Psoas muscle (tissue), 8 donors: ENCODE data around the gene SV2B. TPM values are rescaled to one million over a fixed set of nuclear protein-coding genes. Genes with fewer than 3 reads are reported as not detected.

ENCODE experiments used
- ATAC-seq, 4 donors: fragments of 200-7000 bp; cut with Tn5 transposase; one replicate each; pipeline ENCODE4 v1.9.1; 2020; ENCODE audit warnings: moderate library complexity in 3 of 4, mild to moderate bottlenecking in 2 of 4
- DNase-seq, 2 donors: peaks; one replicate each; pipeline ENCODE4 v3.0.0-alpha.2; 2020
- H3K27ac ChIP-seq: fragments of 200-600 bp; one replicate; pipeline ENCODE4 v1.8.0; 2022
- H3K27me3 ChIP-seq, 3 donors: fragments of 200-600 bp in 1 of 3; one replicate each; pipeline versions ENCODE4 v1.6.1 to v1.8.0; 2013 to 2022; ENCODE audit warnings: low read length in 2 of 3, mild to moderate bottlenecking in 2 of 3, moderate library complexity in 1 of 3; ENCODE audit not compliant: insufficient read depth in 3 of 3
- H3K36me3 ChIP-seq, 2 donors: fragments of 200-600 bp in 1 of 2; one replicate each; pipeline versions ENCODE4 v1.6.1 to v1.8.0; 2013 to 2022; ENCODE audit warnings: low read depth in 1 of 2, mild to moderate bottlenecking in 1 of 2, moderate library complexity in 1 of 2; ENCODE audit not compliant: insufficient read depth in 1 of 2
- H3K4me1 ChIP-seq: fragments of 200-600 bp; one replicate; pipeline ENCODE4 v1.8.0; 2022
- H3K4me3 ChIP-seq: fragments of 200-600 bp; one replicate; pipeline ENCODE4 v1.8.0; 2022; ENCODE audit warnings: mild to moderate bottlenecking
- H3K9me3 ChIP-seq: fragments of 200-600 bp; one replicate; pipeline ENCODE4 v1.8.0; 2022
- WGBS, 3 donors: extraction: QIAGEN DNeasy Blood & Tissue Kit; methylation state at CpG; one replicate each; pipeline versions ENCODE4 v1.1.6 to v1.1.7; 2013; 5-methylcytosine and 5-hydroxymethylcytosine counted together
- intact Hi-C, 2 donors: fragments of 100-400 bp; cut with DNase I; formaldehyde crosslinking; loops; one replicate each; pipeline versions ENCODE4 v1.11.0 to v1.14.2; 2022
- polyA plus RNA-seq, 3 donors: library from polyadenylated mRNA; stranded (reverse); fragments of 200-250 nt; gene quantifications; one replicate each; pipeline ENCODE4 v1.2.3, GENCODE V29; 2013
- total RNA-seq, 4 donors: library from RNA; stranded (reverse); fragmentation: NEBNext Ultra II Directional in 2 of 4; extraction: Animal tissue kit (Norgen Biotek cat#: 25700) in 2 of 4; gene quantifications; one replicate each; pipeline versions ENCODE4 v1.2.1 to v1.2.4, GENCODE V29; 2021 to 2023
- TF ChIP-seq, protein P1 (sequence below): fragments of 200-600 bp; IDR thresholded peaks from one replicate; pipeline ENCODE4 v1.8.0; 2022; ENCODE audit warnings: antibody characterized with exemption
- donor health status: healthy with polysubstance abuse.
- donor health status: DM: no; HTN: no; CAD: no; lungs with moderate emphysema.
- donor health status: Bipolar disorder and iron deficiency.
- donor health status: healthy.
- donor health status: DM: yes; HTN: yes; CAD: no.
- donor health status: DM: no; HTN: no; CAD: no.
- donor health status: DM: no; HTN: no; CAD: no.
- donor health status: DM: yes; HTN: yes; CAD: no.

SV2B gene
- total and polyA plus RNA-seq, 7 donors = 0.25 to 10.1 (median 2.1) TPM

DNA sequence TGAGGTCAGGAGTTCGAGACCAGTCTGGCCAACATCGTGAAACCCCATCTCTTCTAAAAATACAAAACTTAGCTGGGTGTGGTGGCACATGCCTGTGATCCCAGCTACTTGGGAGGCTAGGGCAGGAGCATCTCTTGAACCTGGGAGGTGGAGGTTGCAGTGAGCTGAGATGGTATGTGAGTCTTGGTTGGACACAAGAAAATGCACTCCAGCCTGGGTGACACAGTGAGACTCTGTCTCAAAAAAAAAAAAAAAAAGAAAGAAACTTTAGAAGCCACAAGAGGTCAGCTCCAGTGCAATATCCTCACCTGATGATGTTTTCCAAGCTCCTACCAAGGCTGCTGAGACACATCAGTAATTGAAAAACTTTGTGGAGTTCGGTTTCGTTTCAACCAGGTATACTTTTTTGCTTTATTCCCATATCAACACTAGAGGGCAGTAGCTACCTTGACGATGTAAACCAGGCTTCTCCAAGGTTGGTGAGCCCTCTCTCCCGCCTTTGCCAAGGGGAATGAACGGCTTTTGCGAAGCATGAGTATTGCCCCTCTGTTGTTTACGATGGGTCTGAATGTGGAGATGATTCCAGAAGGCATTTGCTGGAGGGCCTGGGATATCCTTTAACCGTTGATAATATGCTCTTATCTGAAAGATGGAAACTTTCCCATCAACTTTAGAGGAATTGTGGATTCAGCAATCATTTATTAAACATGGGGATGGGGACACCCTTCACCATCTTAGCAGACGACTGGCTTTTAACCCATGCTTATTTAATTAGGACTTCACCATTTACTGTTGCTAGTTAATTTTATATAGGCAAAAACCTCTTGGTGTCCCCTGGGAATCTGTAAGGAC, 202.8 kb downstream of the SV2B start:
- peaks cover 0 to 10% (median 2%) of the 10 kb centered on the region in 3 donors for H3K27me3 ChIP-seq
- H3K9me3 ChIP-seq = no peaks in the 10 kb centered on the region
- ATAC-seq = peak; percentile 75 to 86 (median 78)
- no peak overlapping the region for H3K27ac ChIP-seq
- peaks cover 4% of the 10 kb centered on the region for H3K4me1 ChIP-seq
- no peak overlapping the region for H3K4me3 ChIP-seq
- TF ChIP-seq, protein P1, sequence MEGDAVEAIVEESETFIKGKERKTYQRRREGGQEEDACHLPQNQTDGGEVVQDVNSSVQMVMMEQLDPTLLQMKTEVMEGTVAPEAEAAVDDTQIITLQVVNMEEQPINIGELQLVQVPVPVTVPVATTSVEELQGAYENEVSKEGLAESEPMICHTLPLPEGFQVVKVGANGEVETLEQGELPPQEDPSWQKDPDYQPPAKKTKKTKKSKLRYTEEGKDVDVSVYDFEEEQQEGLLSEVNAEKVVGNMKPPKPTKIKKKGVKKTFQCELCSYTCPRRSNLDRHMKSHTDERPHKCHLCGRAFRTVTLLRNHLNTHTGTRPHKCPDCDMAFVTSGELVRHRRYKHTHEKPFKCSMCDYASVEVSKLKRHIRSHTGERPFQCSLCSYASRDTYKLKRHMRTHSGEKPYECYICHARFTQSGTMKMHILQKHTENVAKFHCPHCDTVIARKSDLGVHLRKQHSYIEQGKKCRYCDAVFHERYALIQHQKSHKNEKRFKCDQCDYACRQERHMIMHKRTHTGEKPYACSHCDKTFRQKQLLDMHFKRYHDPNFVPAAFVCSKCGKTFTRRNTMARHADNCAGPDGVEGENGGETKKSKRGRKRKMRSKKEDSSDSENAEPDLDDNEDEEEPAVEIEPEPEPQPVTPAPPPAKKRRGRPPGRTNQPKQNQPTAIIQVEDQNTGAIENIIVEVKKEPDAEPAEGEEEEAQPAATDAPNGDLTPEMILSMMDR = peak; percentile 82
- WGBS, 3 donors = 18 to 21% (median 19%) methylated on average over 11 of the region's 11 CpGs
- intact Hi-C loops = loop anchor here (2.0 to 10.0 kb wide), 5 partner anchors 404 to 779 kb away; partner anchors contain the start of gene SLCO3A1 (in 2 of the 2)
- no peak for DNase-seq
- H3K36me3 ChIP-seq = no peaks in the 10 kb centered on the region

DNA sequence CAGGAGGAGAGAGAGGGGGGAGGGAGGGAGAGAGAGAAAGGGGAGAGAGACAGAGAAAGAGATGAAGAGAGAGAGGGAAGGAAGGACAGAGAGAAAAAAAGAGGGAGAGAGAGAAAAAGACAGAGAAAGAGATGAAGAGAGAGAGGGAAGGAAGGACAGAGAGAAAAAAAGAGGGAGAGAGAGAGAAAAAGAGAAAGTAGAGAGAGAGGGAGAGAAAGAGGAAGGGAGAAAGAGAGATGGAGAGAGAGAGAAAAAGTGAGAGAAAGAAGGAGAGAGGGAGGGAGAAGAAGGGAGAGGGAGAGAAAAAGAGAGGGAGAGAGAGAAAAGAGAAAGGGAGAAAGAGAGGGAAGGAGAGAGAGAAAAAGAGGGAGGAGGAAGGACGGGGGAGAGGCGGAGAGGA, 204.2 kb downstream of the SV2B start:
- Histone ChIP-seq H3K9me3 (no peaks in the 10 kb centered on the region), H3K27me3 (peaks cover 0 to 6% (median 2%) of the 10 kb centered on the region in 3 donors), H3K4me1 (peaks cover 4% of the 10 kb centered on the region), H3K4me3 (no peak overlapping the region), H3K36me3 (no peaks in the 10 kb centered on the region), H3K27ac (no peak overlapping the region)
- DNase-seq = no peak
- no peak for ATAC-seq
- TF ChIP-seq, protein P1 = no peak
- intact Hi-C loops = loop anchor here (1.0 to 10.0 kb wide), 5 partner anchors 218 to 778 kb away; partner anchors contain the start of gene SLCO3A1 (in 1 of the 2)
- WGBS, 3 donors = 50 to 61% (median 57%) methylated on average over 2 of the region's 2 CpGs

DNA sequence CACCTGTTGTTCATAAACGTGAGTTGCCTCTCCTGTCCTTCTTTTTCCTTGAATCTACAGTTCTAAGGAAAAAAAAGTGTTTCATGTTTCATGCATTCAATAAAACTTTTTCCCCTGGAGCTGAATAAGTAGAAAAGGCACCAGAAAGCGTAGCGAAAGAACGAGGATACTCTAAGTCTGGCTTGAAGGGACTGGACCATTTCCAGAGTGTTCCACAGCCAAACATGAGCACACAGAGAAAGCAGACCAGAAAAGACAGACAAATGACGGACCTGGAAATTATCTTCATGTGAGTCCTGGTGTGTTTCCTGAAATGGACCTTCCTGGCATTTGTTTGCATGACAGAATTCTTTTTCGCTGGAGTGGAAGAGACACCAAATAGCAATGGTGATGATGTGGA, 204.7 kb downstream of the SV2B start:
- 28 to 43% (median 30%) methylated on average over 6 of the region's 6 CpGs for WGBS, 3 donors
- H3K27ac ChIP-seq = no peak overlapping the region
- ATAC-seq = no peak

DNA sequence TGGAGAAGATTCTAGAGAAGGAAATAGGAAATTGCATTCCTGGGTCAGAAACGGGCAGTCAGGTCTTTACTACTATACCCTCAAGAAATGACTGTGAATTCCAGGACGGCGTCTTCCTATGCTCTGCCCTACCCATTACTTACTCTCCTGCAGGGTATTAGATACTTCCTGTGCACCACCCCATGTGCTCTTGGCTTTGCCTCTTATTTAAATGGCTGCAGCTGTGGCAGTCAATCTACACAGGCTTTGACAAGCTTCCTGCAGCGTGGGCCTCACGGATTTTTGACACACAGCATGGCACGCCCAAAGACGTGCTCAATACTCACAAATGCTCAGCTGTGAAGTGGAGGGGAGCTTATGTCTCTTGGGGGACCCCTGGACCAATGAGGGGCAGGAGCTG, 206.1 kb downstream of the SV2B start:
- H3K9me3 ChIP-seq = no peaks in the 10 kb centered on the region
- H3K27me3 ChIP-seq = peaks cover 0 to 6% (median 0%) of the 10 kb centered on the region in 3 donors
- H3K27ac ChIP-seq = no peak overlapping the region
- TF ChIP-seq, protein P1 = no peak
- WGBS, 3 donors = 20 to 49% (median 30%) methylated on average over 7 of the region's 7 CpGs
- intact Hi-C loops = loop anchor here in 1 of 2 donors (10.0 kb wide), 1 partner anchor 639 kb away; no protein-coding TSS in a partner anchor
- H3K4me3 ChIP-seq = no peak overlapping the region
- no peaks in the 10 kb centered on the region for H3K36me3 ChIP-seq
- no peak for DNase-seq
- H3K4me1 ChIP-seq = peaks cover 4% of the 10 kb centered on the region
- peak in 2 of 4 donors; percentile 48 to 66 for ATAC-seq

More for the DNA sequence above, 204.7 kb downstream of the SV2B start:
- no peak for DNase-seq
- Histone ChIP-seq H3K9me3 (no peaks in the 10 kb centered on the region), H3K27me3 (peaks cover 0 to 6% (median 2%) of the 10 kb centered on the region in 3 donors), H3K4me1 (peaks cover 4% of the 10 kb centered on the region), H3K4me3 (no peak overlapping the region), H3K36me3 (no peaks in the 10 kb centered on the region)
- TF ChIP-seq, protein P1 = no peak
- intact Hi-C loops = loop anchor here (1.0 to 10.0 kb wide), 5 partner anchors 218 to 778 kb away; partner anchors contain the start of gene SLCO3A1 (in 1 of the 2)
